Uterus (tissue), 2 donors: Measurements from ENCODE around the gene PRR20G.

Experiments
- CTCF ChIP-seq, 4 experiments: fragments of 200-600 bp in 2 of 4; fragments of 450-650 bp in 2 of 4; sonication (generic) in 2 of 4; IDR thresholded peaks; one replicate each; pipeline ENCODE4 v1.5.1; 2016 to 2019; ENCODE audit warnings: antibody characterized with exemption in 4 of 4, mild to moderate bottlenecking in 2 of 4, moderate library complexity in 1 of 4
- POLR2A ChIP-seq, 2 donors: fragments of 450-650 bp; IDR thresholded peaks; one replicate each; pipeline ENCODE4 v1.6.1; 2016; ENCODE audit warnings: antibody characterized with exemption in 2 of 2, mild to moderate bottlenecking in 1 of 2, moderate library complexity in 1 of 2

GRCh38 chr3:127258733-127259132 lies 29.1 kb downstream of the PRR20G start:
- TF ChIP-seq CTCF (IDR thresholded peaks at IDR 0.05) = no peak
- TF ChIP-seq POLR2A (IDR thresholded peaks at IDR 0.05) = no peak
